HG03135 (cell line): ENCODE results near the gene SLC9A5.
A peak's percentile ranks its signal among the peaks of the same experiment; 100 is the strongest.

Experiments
- ATAC-seq: cut with Tn5 transposase; IDR thresholded peaks from one replicate; pipeline ENCODE4 v1.9.1; 2021; ENCODE audit warnings: mild to moderate bottlenecking, moderate library complexity; ENCODE audit not compliant: unreplicated experiment

The SLC9A5 gene

GRCh38 chr16:67255553-67256221 lies 6.9 kb downstream of the SLC9A5 start:
- no peak for ATAC-seq

- ATAC-seq, result no peak
These were observed 8.0 kb downstream of the SLC9A5 start for GRCh38 chr16:67256701-67257230.

GRCh38 chr16:67257486-67258160 lies 8.8 kb downstream of the SLC9A5 start:
- ATAC-seq, result no peak

- no peak for ATAC-seq
These were observed 9.5 kb downstream of the SLC9A5 start for GRCh38 chr16:67258161-67258835.

- ATAC-seq, result no peak
These were observed 10.9 kb downstream of the SLC9A5 start for GRCh38 chr16:67259705-67260104.

- no peak for ATAC-seq
These were observed 11.8 kb downstream of the SLC9A5 start for GRCh38 chr16:67260426-67261063.

GRCh38 chr16:67263201-67263600 lies 14.4 kb downstream of the SLC9A5 start:
- no peak for ATAC-seq

GRCh38 chr16:67264277-67264676 lies 15.5 kb downstream of the SLC9A5 start:
- no peak for ATAC-seq

- ATAC-seq, result no peak
These were observed 16.1 kb downstream of the SLC9A5 start for GRCh38 chr16:67264866-67265265.

- ATAC-seq, result no peak
These were observed 17.1 kb downstream of the SLC9A5 start for GRCh38 chr16:67265834-67266233.

- ATAC-seq, result no peak
These were observed 19.4 kb downstream of the SLC9A5 start for GRCh38 chr16:67268136-67268579.

- ATAC-seq, result no peak
These were observed 21.0 kb downstream of the SLC9A5 start for GRCh38 chr16:67269766-67270165.

GRCh38 chr16:67270931-67271338 lies 22.2 kb downstream of the SLC9A5 start:
- ATAC-seq, result no peak

- no peak for ATAC-seq
These were observed 22.7 kb downstream of the SLC9A5 start for GRCh38 chr16:67271446-67271845.

- no peak for ATAC-seq
These were observed 26.5 kb downstream of the SLC9A5 start for GRCh38 chr16:67275321-67275720.

GRCh38 chr16:67277294-67277998 lies 28.7 kb downstream of the SLC9A5 start:
- no peak for ATAC-seq

GRCh38 chr16:67277999-67278772 lies 29.4 kb downstream of the SLC9A5 start:
- no peak for ATAC-seq

- peak; percentile 37 for ATAC-seq
These were observed 30.1 kb downstream of the SLC9A5 start for GRCh38 chr16:67278773-67279295.

GRCh38 chr16:67279296-67280089 lies 30.7 kb downstream of the SLC9A5 start, which contains the start of gene PLEKHG4:
PLEKHG4 (plus strand) TSS chr16:67279532; CDS start chr16:67280045, 513 bp downstream.
- ATAC-seq, result peak; percentile 76
